Renal cortex interstitium (tissue), 15 donors: Measurements from ENCODE around the gene DPEP1. TPM values are rescaled to one million over a fixed set of nuclear protein-coding genes. Genes with fewer than 3 reads are reported as not detected.
"Not testable (repeated sequence)": the region's sequence is repeated elsewhere in the genome, so short reads cannot be mapped to it uniquely, and the experiment has no call there.

ENCODE experiments used
- DNase-seq, 11 donors: peaks; one replicate each; pipeline ENCODE4 v3.0.0-alpha.2; 2013; ENCODE audit warnings: low read depth in 9 of 11, low spot score in 4 of 11; ENCODE audit errors: extremely low read depth in 1 of 11
- long read RNA-seq, 16 experiments: transcript quantifications; one replicate each; lab custom pipeline, GENCODE V29; 2026
- polyA plus RNA-seq, 3 donors: library from polyadenylated mRNA; unstranded; fragments of 120-200 nt; gene quantifications; one replicate each; pipeline ENCODE4 v1.2.1, GENCODE V29; 2013; ENCODE audit not compliant: insufficient read length in 3 of 3

DPEP1 gene
- polyA plus RNA-seq: 10 to 100 TPM; 28.6 to 62.6 (median 43.9) TPM
- long read RNA-seq, donor 1, partial matches to known transcripts: 8 of 15 reads
- long read RNA-seq, donor 1, other reads (novel, unspliced or antisense): 0 of 15 reads
- long read RNA-seq, donor 2, partial matches to known transcripts: 0 of 10 reads
- long read RNA-seq, donor 2, other reads (novel, unspliced or antisense): 5 of 10 reads
- long read RNA-seq, donor 3, partial matches to known transcripts: 16 of 34 reads
- long read RNA-seq, donor 3, other reads (novel, unspliced or antisense): 11 of 34 reads
- long read RNA-seq, donor 4, partial matches to known transcripts: 25 of 33 reads
- long read RNA-seq, donor 4, other reads (novel, unspliced or antisense): 5 of 33 reads
- long read RNA-seq, donor 5: 0 reads
- long read RNA-seq, donor 6, partial matches to known transcripts: 31 of 45 reads
- long read RNA-seq, donor 6, other reads (novel, unspliced or antisense): 12 of 45 reads
- long read RNA-seq, donor 7, partial matches to known transcripts: 13 of 17 reads
- long read RNA-seq, donor 7, other reads (novel, unspliced or antisense): 0 of 17 reads
- long read RNA-seq, donor 8: 0 reads
- long read RNA-seq, donor 9, partial matches to known transcripts: 6 of 8 reads
- long read RNA-seq, donor 9, other reads (novel, unspliced or antisense): 0 of 8 reads
- long read RNA-seq, donor 10, partial matches to known transcripts: 23 of 25 reads
- long read RNA-seq, donor 10, other reads (novel, unspliced or antisense): 0 of 25 reads
- long read RNA-seq, donor 11, partial matches to known transcripts: 8 of 15 reads
- long read RNA-seq, donor 11, other reads (novel, unspliced or antisense): 0 of 15 reads
- long read RNA-seq, donor 12, partial matches to known transcripts: 0 of 1 reads
- long read RNA-seq, donor 12, other reads (novel, unspliced or antisense): 0 of 1 reads
- long read RNA-seq, donor 13: 0 reads
- long read RNA-seq, donor 14, partial matches to known transcripts: 6 of 9 reads
- long read RNA-seq, donor 14, other reads (novel, unspliced or antisense): 0 of 9 reads
- long read RNA-seq, donor 15, partial matches to known transcripts: 10 of 15 reads
- long read RNA-seq, donor 15, other reads (novel, unspliced or antisense): 0 of 15 reads
- long read RNA-seq, donor 16, partial matches to known transcripts: 149 of 182 reads
- long read RNA-seq, donor 16, other reads (novel, unspliced or antisense): 24 of 182 reads

DNA sequence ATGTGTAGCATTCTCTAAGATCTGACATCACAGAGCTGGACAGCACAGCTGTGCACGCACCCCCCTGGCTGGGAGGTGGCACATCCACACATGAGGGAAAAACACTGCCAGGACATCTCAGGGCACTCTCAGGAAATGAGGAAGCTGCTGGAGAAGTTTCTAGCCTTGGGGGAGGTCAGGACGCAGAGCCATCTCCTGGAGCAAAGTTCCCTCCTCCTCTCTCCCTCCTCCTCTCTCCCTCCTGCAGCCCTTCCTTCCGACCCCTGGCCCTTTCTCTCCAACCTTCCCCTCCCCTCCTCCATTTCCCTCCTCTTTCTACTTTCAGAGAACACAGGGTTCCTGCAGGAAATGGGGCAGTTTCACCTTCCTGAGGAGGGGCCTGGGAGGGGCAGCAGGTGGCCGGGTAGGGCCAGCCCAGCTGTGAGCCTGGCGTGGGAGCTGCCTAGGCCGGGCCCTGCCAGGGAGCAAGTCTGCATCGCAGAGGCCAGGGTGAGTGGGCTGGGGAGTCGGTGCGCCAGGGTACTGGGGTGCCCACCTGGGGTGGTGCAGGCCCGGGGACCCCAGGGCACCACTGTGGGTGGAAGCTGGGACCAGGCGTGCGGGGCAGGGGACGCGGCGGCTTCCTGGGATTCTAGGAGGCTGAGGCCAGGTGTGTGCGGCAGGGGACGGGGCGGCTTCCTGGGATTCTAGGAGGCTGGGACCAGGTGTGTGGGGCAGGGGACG, at the start of gene DPEP1:
Gene DPEP1, plus strand, starts transcription at position 412 of the 723 bp plus-strand sequence. CDS start 16,769 bp downstream, outside the sequence.
- DNase-seq: peak in 3 of 11 donors; percentile 38 to 50 (median 38)

DNA sequence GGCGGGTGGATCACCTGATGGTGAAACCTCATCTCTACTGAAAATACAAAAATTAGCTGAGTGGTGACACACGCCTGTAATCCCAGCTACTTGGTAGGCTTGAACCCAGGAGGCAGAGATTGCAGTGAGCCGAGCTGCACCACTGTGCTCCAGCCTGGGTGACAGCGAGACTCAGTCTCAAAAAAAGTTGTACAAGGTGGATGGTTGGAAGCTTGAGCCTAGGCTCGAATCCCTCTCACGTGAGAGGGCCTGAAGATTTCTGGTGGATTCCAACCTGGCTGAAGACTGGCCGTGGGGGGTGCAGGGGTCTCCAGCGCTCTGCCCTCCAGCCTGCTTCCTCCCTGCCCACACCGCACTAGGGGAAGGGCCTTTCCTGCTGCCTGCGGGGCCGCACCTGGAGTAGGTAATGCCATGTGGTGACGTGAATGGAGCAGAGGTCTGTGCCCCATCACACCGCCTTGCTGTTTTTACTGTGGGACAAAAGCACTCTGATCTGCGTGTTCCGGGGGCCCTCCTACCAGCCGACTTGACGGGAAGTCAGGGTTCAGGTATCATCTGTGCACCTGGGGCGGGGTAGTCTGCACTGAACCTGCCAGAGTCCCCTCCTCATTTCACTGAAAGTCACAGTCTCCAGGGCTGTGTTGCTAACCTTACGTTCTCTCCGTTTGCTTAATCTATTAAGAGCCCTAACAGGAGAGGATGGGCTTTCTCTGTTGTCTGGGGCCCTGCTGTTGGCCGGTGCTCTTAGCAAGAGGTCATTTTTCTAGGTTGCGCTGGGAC, 48.8 kb upstream of the DPEP1 start:
- no peak for DNase-seq

DNA sequence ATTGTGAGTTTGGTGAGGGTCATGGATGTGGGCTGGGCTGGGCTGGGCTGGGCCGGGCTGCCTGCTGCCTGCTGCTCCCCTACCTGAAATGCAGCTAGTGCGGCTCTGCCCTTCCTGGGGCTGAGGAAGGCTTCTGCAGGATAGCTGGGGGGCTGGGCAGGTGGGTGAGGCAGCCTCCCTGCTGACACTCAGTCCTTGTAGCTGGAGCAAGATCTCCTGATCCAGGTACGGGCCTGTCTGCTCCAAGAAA, 48.3 kb upstream of the DPEP1 start:
- DNase-seq: no peak

DNA sequence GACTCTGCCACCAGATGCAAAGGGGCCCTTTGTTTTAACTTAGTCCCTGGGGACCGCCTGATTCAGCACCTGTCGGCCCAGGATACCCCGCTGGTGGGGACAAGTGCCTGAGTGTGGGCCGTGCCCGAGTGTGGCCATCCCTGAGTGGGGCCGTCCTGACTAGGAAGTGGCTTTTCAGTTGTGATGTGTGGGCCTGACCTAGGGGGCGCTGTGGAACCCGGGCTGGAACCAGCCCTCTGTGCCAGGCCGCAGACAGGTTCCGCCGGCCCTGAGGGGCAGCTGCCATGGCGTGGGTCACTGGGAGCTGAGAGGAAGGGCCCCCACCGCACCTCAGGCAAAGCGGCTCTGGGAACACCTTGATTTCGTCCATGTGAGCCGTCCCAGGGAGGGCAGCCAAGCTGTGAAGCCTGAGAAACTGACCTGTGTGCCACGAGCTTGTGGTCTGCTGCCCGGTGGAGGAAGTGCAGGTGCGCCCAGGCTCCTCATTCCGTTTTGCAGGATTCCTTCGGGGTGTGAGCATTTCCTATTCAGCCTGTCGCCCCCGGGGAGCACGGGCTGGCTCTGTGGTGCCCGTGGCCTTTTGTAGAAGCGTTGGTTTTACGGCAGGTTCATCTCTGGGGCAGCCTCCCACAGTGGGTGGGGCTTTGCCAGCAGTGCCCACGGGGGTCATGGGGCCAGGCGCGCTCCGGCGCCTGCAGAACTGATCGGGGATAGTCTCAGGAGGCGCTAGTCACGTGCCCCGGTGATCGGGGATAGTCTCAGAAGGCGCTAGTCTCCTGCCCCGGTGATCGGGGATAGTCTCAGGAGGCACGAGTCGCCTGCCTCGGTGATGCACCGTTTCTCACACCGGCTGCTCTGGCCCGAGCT, 47.7 kb upstream of the DPEP1 start:
- no peak for DNase-seq

DNA sequence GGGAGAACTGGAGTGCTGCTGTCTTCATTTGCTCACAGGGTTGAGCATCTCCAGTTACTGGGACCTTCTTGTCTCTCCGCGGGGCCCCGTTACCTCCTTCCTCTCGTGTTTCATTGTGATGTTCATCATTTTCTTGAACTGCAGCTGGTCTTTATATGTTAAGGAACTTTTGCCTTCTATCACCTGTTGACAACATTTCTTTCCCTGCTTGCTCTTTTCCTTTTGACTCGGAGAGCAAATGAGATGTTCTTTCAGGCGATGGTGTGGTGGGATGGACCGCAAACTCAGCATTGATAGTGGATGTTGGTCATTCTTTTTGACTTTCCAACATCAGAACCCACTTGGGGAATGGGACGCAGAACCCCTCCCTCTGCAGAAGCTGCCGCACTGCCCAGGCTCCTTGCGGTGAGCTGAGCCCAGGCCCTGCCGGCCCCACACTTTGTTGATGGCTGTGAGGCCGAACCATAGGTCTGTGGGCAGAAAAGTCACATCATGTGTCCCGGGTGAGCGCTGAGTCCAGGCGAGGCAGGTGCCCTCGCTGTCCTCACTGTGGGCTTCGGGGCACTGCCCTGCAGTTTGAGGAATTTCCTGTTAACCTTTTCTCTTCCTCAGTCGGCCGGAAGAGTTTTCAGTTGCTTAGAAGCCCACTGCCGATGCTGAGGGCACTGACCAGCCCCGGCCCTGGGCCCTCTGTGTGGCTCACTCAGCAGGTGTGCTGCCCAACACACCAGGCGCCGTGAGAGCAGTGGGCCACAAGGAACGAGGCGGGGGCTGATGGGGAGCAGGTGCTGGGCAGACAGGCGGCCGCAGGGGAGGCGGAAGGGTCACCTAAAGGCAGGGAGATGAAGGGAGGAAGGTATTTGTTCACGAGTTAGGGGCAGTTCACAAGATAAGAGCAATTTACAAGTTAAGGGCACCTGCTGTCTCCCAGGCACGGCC, 45.5 kb upstream of the DPEP1 start:
- no peak for DNase-seq

DNA sequence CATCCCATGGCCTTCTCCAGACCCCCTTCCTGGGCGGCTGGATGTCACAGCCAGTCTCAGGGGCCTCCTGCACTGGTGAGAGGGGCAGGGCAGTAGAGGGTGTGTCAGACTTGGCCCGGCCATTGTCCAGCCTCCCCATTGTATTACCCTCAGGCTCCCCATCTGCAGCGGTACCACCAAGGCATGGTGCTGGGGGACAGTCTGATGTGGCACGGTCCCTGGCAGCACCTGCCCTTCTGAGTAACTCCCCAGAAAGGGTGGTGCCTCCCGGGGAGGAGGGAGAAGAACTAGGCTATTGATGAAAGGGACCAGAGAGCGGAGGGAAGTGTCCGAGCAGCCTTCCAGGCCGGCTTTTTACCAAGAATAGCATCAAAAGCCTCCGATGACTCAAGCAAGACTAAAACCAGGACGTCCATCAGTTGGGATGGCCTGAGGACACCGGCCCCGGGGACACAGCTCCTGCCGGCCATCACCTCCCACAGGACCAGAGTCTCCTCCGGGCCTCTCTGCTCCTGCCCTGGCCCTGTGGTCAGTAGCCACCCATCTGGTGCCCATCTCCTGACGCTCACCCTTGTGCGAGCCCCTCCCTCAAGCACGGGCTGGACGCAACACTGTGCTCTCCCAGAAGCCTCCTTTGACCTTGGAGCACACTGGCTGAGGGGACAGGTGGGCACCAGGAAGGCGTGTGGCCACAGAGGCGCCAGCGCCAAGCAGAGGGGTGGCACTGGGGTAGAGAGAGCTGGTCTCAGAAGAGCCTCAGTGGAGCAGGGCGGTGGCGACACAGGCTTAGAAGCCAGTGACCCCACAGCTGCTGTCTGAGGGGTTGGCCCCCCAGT, 43.7 kb upstream of the DPEP1 start:
- no peak for DNase-seq

DNA sequence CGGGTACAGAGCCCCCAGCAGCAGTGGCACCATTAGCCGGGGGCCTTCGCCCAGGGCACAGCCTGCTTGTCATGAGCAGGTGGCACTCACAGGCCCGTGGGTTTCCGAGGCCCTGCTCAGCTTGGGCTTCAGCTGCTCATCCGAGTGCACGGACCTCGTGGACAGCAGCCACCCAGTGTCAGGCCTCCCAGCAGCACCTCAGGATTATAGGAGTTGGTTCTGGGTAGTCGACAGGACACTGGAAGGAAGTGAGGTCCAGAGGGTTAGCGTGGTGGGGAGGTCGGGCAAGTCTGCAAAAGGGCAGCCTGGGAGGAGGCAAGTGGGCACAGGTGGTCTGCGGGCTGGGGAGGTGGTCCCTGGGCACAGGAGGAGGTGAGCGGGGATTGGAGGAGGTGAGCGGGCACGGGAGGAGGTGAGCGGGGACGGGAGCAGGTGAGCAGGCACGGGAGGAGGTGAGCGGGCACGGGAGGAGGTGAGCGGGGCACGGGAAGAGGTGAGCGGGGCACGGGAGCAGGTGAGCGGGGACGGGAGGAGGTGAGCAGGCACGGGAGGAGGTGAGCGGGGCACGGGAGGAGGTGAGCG, 43.0 kb upstream of the DPEP1 start:
- no peak for DNase-seq

DNA sequence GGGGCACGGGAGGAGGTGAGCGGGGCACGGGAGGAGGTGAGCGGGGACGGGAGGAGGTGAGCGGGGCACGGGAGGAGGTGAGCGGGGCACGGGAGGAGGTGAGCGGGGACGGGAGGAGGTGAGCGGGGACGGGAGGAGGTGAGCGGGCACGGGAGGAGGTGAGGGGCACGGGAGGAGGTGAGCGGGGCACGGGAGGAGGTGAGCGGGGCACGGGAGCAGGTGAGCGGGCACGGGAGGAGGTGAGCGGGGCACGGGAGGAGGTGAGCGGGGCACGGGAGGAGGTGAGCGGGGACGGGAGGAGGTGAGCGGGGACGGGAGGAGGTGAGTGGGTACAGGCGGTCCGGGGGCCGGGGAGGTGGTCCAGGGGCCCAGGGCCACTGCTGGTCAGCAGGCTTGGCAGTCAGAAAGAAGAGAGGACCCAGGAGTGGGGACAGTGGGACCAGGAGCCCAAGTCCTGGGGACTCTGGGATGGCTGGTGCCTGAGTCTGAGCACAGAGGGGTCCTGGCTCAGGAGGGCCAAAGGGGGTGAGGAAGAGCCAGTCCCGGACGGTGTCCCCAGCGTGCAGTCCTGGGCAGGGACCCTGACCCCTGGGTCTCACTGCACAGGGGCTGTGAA, 42.4 kb upstream of the DPEP1 start:
- not testable (repeated sequence) for DNase-seq

DNA sequence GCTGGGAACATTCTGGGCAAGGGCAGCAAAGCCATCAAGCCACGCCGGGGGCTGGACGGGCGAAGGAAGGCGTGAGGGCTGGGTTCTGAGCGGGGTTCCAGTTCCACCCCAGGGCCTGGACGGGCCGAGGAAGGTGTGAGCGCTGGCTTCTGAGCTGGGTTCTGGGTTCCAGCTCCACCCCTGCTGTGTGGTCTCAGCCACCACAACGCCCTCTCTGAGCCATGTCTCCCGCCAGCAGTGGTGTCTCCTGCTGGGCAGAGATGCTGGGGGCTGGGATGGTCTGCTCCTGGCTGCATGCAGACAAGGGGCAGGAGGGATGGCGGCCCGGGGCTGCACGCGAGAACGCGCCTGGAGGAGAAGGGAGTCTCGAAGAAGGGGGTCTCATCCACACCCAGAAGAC, 41.8 kb upstream of the DPEP1 start:
- no peak for DNase-seq

DNA sequence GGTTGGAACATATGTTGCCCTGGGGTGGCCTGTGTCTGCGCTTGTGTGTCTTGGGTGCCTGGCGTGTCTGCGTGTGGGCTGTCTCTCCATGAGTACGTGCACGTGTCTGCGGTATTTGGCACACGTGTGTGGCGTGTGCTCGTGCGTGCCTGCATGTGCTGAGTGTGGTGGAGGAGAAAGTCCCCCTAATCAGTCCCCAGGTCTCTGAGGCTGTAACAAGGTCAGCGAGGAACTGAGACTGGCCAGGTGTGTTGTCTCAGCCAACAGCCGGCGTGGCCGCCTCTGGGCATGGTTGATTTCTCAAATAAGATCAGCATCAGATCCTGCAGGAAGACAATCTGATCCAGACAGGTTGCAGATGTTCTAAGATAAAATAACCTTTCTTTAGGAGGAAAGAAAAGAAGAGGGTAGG, 41.4 kb upstream of the DPEP1 start:
- DNase-seq: no peak

DNA sequence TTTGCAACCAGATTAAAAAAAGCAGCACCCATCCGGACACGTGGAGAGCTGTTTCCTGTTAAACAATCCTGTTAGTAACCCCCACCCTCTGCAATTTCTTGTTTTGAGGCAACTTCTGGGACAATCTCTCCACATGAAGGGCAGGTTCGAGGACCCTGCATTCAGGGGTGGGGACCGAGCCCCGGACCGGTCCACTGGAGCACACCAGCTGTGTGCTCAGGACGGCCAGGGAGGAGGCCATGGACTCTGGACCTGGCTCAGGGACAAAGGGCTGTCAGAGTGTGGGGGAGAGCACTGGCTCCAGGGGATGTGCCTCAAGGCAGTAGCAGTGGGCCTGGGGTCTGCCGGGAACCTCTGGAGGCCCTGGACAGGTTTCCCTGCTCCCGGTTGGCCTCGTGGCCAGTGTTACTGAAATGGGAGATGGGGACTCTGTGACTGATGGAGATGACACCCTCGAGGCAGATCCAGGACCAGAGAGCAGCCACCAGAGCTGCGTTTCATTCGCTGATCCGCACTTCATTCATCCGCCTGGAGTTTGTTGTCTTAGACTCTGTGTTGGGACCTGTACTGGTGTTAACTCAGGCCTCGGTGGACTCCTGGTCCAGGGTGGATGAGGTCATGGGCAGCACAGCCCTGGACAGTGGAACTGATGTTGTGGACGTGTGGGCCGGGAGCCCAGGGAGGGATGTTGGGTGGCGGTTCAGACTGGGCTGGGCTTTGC, 40.8 kb upstream of the DPEP1 start:
- no peak for DNase-seq

DNA sequence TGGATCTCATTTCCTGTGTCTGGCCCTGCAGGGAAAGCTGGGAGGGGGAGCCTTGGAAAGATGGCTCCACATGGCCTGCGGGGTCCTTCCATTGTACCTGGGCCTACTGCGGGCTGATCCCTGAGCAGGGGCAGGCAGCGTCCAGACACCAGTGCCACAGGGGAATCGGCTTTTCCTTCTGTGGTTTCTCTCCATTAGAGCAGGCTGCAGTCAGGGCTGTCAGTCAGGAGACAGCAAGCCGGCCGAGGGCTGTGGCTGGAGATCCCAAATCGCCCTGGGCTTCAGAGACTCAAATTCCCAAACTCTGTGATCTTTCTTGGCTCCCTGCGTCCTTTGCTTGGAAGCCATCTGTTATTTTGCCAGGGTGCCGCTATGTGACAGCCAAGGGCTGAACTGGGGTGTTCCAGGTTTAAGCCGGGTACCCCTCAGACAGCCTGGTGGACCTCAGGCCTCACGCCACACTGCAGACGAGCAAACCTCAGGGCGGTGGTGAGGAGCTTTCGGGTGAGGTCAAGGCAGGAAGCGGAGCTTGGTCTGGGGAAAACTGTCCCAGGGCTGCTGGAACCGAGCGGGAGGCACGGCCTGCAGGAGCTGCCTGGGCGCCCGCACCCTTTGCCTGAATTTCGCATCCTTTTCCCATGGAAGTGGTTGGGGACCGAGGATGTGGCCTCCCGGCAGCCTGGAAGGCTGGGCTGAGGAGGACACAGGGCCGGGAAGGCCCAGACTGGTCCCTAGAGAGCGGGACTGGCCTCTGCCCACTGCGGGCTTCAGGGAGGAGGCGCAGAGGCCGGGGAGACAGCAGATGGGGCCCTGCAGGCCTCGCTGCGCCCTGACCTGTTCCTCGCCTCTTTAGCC, 39.4 kb upstream of the DPEP1 start:
- no peak for DNase-seq

DNA sequence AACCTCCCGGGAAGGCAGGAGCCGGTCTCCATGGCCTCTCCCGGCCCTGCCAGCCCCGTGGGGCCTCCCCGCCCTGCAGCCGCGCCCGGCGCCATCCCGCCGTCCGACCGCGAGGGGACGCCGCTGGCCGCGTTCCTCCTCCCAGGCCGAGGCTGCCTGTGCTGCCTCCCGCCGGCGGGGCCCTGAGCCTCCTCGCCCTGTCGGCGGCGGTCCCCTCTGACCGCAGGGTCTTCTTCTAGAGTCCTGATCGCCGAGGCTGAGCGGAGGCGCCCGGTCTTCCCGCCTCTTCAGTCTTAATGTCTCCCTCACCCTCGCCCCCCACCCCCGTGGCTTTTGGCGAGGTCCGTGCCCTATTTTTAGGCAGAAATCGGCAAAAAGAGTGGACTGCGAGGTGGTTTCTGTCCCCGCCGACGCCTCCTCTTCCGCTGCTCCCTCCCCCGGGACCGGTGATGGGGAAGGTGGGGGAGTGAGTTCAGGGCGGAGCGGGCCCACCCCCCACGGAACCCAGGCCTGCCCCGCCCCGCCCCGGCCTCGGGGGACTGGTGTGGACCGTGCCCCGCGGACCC, 38.7 kb upstream of the DPEP1 start:
- peak in 3 of 11 donors; percentile 36 to 50 (median 49) for DNase-seq
